RKO (cell line): ENCODE results near the gene RADIL.

Experiments used
- DNase-seq: peaks from one replicate; pipeline ENCODE4 v3.0.0-alpha.2; 2016; ENCODE audit warnings: low spot score

Gene RADIL

DNA sequence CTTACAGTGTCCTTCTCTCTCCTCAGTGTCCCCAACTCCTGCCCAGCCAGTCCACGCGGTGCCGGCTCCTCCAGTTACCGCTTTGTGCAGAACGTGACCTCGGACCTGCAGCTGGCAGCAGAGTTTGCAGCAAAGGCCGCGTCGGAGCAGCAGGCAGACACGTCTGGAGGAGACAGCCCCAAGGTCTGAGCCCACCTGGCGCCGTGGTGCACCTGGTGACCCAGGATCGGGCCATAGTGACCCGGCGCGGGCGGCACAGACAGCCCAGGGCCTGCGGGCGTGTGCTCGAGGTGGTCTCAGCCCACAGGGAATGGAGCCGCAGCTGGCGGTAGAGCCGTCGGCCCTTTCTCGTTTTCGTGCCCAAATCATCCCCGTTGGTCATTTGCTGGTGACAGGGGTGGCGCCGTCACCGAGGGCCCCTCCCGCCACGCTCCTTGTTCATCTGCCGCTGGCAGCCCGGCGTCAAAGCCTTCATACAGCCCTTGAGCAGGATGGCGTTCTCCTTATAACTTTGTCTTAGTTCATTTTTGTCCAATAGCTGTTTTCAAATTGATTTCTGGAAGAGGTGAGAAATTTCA, 129.0 kb downstream of the RADIL start:
- no peak for DNase-seq

GRCh38 chr7:4753598-4754432, 129.7 kb downstream of the RADIL start:
- no peak for DNase-seq

DNA sequence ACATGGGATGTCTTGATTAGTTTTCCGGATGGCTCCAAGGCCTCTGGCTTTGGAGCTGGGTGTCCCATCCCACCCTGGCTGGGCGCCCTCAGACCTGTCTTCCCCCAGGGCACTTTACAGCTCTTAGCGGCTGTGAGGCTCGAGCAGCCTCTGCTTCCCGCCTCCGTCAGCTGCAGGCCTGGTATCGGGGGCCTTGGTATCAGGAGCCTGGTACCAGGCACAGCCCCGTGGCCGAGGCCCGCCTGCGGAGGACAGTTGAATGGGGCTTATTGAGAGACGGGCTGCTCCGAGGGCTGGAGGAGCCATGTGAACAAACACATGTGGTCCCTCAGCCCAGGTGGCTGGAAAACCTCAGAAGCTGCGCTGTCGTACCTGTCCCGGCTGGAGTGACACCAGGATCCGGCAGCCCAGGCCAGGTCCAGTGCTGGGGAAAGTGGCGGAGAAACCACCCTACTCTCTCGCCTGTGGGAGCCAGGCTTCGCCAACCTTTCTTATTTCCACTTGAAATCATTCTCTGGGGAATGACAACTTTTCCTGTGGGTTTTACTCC, 132.0 kb downstream of the RADIL start:
- no peak for DNase-seq

- DNase-seq = no peak
Observed at GRCh38 chr7:4749798-4750197, 133.7 kb downstream of the RADIL start.

GRCh38 chr7:4749363-4749762, 134.2 kb downstream of the RADIL start:
- no peak for DNase-seq
